HCT116 (cell line): ENCODE results near the gene UTS2B. TPM values are rescaled to one million over a fixed set of nuclear protein-coding genes. Genes with fewer than 3 reads are reported as not detected.

ENCODE experiments used
- ATAC-seq: fragments of 200-7000 bp; cut with Tn5 transposase; 2 replicates; pipeline ENCODE4 v1.9.1; 2020; ENCODE audit warnings: mild to moderate bottlenecking, moderate library complexity
- BruUV-seq: library from RNA; stranded (reverse); fragments of 400-500 nt; replicated peaks from 2 replicates; lab custom pipeline; 2021; lab: Mats Ljungman, UMichigan
- CTCF ChIA-PET: fragments of 300-600 bp; sonication (Branson Sonifier 250); formaldehyde crosslinking; loops from one replicate; lab custom pipeline; 2021; ENCODE audit warnings: antibody characterized with exemption; lab: Charles Lee
- POLR2A ChIA-PET: fragments of 300-600, 350-600 bp; sonication (Branson Sonifier 250); formaldehyde crosslinking; loops from one replicate; lab custom pipeline; 2021; ENCODE audit warnings: antibody characterized with exemption; lab: Charles Lee
- RAD21 ChIA-PET, 2 experiments: fragments of 300-600 bp; sonication (Branson Sonifier 250); formaldehyde crosslinking; loops; one replicate each; lab custom pipeline; 2023; ENCODE audit warnings: low total read pairs in 2 of 2; ENCODE audit not compliant: uncharacterized antibody in 2 of 2, unreplicated experiment in 2 of 2, low non-redundant PET in 1 of 2; lab: Charles Lee
- DNase-seq: peaks from one replicate; pipeline ENCODE4 v3.0.0-alpha.2; 2010; ENCODE audit warnings: low read depth, low spot score
- H2AFZ ChIP-seq: fragments of 200-600 bp; shearing (Covaris generic), sonication (generic); 2 replicates; pipeline ENCODE4 v1.6.1; 2017; ENCODE audit warnings: low read depth, mixed run types, mixed read lengths, antibody characterized with exemption, low read length; ENCODE audit not compliant: poor library complexity, severe bottlenecking
- H3K27ac ChIP-seq: 2 replicates; pipeline ENCODE4 v1.5.1; 2012; ENCODE audit warnings: low read depth, low read length
- H3K27me3 ChIP-seq: fragments of 200-600 bp; sonication (generic); 2 replicates; pipeline ENCODE4 v1.6.1; 2016; ENCODE audit warnings: mixed run types, low read length, mixed read lengths; ENCODE audit not compliant: insufficient read depth
- H3K36me3 ChIP-seq, 2 experiments: fragments of 200-500 bp in 1 of 2; fragments of 200-600 bp in 1 of 2; sonication (Bioruptor generic) in 1 of 2; sonication (generic) in 1 of 2; 2 replicates each; pipeline versions ENCODE4 v1.5.1 to v1.6.1; 2014 to 2016; ENCODE audit warnings: low read length in 2 of 2, inconsistent platforms in 1 of 2, mixed read lengths in 1 of 2, mixed run types in 1 of 2; ENCODE audit not compliant: insufficient read depth in 2 of 2, control insufficient read depth in 1 of 2
- H3K4me1 ChIP-seq, 2 experiments: fragments of 200-600 bp in 1 of 2; sonication (generic) in 1 of 2; 2 replicates each; pipeline versions ENCODE4 v1.5.1 to v1.6.1; 2012 to 2017; ENCODE audit warnings: low read length in 2 of 2, inconsistent platforms in 1 of 2, mild to moderate bottlenecking in 1 of 2, mixed read lengths in 1 of 2, mixed run types in 1 of 2, moderate library complexity in 1 of 2; ENCODE audit not compliant: insufficient read depth in 2 of 2, control insufficient read depth in 1 of 2
- H3K4me2 ChIP-seq: fragments of 200-600 bp; sonication (generic); 2 replicates; pipeline ENCODE4 v1.6.1; 2017; ENCODE audit warnings: mixed run types, low read length, mixed read lengths
- H3K4me3 ChIP-seq, 2 experiments: fragments of 200-600 bp in 1 of 2; sonication (generic) in 1 of 2; replicated peaks in 1 of 2; 2 replicates each; pipeline ENCODE4 v1.5.1; 2011 to 2016; ENCODE audit warnings: low read length in 2 of 2, control low read depth in 1 of 2, low read depth in 1 of 2, mild to moderate bottlenecking in 1 of 2, mixed read lengths in 1 of 2, mixed run types in 1 of 2
- H3K79me2 ChIP-seq: fragments of 200-600 bp; sonication (generic); 2 replicates; pipeline ENCODE4 v1.6.1; 2017; ENCODE audit warnings: mild to moderate bottlenecking, mixed run types, low read length, moderate library complexity, mixed read lengths; ENCODE audit not compliant: insufficient read depth
- H3K9ac ChIP-seq: fragments of 200-600 bp; sonication (generic); 2 replicates; pipeline ENCODE4 v1.6.1; 2016; ENCODE audit warnings: low read length, mixed read lengths
- H3K9me2 ChIP-seq: fragments of 200-600 bp; sonication (generic), shearing (Covaris generic); 2 replicates; pipeline ENCODE4 v1.6.1; 2017; ENCODE audit warnings: mixed run types, mild to moderate bottlenecking, moderate library complexity; ENCODE audit not compliant: insufficient read depth
- H3K9me3 ChIP-seq, 2 experiments: fragments of 200-500 bp in 1 of 2; fragments of 200-600 bp in 1 of 2; sonication (Bioruptor generic) in 1 of 2; sonication (generic) in 1 of 2; 2 replicates each; pipeline ENCODE4 v1.6.1; 2014 to 2017; ENCODE audit warnings: low read length in 2 of 2, mixed read lengths in 2 of 2, inconsistent platforms in 1 of 2, low read depth in 1 of 2, mild to moderate bottlenecking in 1 of 2, mixed run types in 1 of 2, moderate library complexity in 1 of 2; ENCODE audit not compliant: control insufficient read depth in 1 of 2, insufficient read depth in 1 of 2
- H4K20me1 ChIP-seq: fragments of 200-600 bp; sonication (generic), shearing (Covaris generic); 2 replicates; pipeline ENCODE4 v1.6.1; 2017; ENCODE audit warnings: mixed run types, mild to moderate bottlenecking, moderate library complexity; ENCODE audit not compliant: insufficient read depth
- ATF3 ChIP-seq: IDR thresholded peaks from 2 replicates; pipeline ENCODE4 v1.6.1; 2012
- CBX3 ChIP-seq: IDR thresholded peaks from 2 replicates; pipeline ENCODE4 v1.6.1; 2012; ENCODE audit warnings: low read depth
- CEBPB ChIP-seq: IDR thresholded peaks from 2 replicates; pipeline ENCODE4 v1.6.1; 2012; ENCODE audit warnings: low read depth
- EGR1 ChIP-seq: IDR thresholded peaks from 2 replicates; pipeline ENCODE4 v1.6.1; 2012; ENCODE audit warnings: low read depth
- ELF1 ChIP-seq: IDR thresholded peaks from 2 replicates; pipeline ENCODE4 v1.6.1; 2012; ENCODE audit warnings: low read depth, borderline replicate concordance
- EZH2 ChIP-seq: fragments of 200-600 bp; sonication (generic); IDR thresholded peaks from 2 replicates; pipeline ENCODE4 v1.6.1; 2017; ENCODE audit warnings: antibody characterized with exemption, mixed run types
- EZH2phosphoT487 ChIP-seq: fragments of 200-600 bp; IDR thresholded peaks from 2 replicates; pipeline ENCODE4 v1.6.1; 2018; ENCODE audit warnings: antibody characterized with exemption, borderline replicate concordance
- FOSL1 ChIP-seq: IDR thresholded peaks from 2 replicates; pipeline ENCODE4 v1.6.1; 2012; ENCODE audit warnings: low read depth
- JUND ChIP-seq: IDR thresholded peaks from 2 replicates; pipeline ENCODE4 v1.6.1; 2012
- POLR2AphosphoS5 ChIP-seq: IDR thresholded peaks from 2 replicates; pipeline ENCODE4 v1.6.1; 2011; ENCODE audit warnings: mild to moderate bottlenecking, low read depth, low read length, moderate library complexity
- RAD21 ChIP-seq: IDR thresholded peaks from 2 replicates; pipeline ENCODE4 v1.6.1; 2012; ENCODE audit warnings: low read depth, mild to moderate bottlenecking
- REST ChIP-seq: IDR thresholded peaks from 2 replicates; pipeline ENCODE4 v1.6.1; 2012; ENCODE audit warnings: low read depth
- SIN3A ChIP-seq: IDR thresholded peaks from 2 replicates; pipeline ENCODE4 v1.6.1; 2012; ENCODE audit warnings: low read depth
- SP1 ChIP-seq: IDR thresholded peaks from 2 replicates; pipeline ENCODE4 v1.6.1; 2012; ENCODE audit warnings: low read depth
- SRF ChIP-seq: IDR thresholded peaks from 2 replicates; pipeline ENCODE4 v1.6.1; 2012; ENCODE audit warnings: low read depth
- TCF7L2 ChIP-seq: IDR thresholded peaks from 2 replicates; pipeline ENCODE4 v1.7.0; 2011; ENCODE audit warnings: borderline replicate concordance, inconsistent platforms; ENCODE audit not compliant: insufficient read depth, insufficient read length; ENCODE audit errors: extremely low read depth
- YY1 ChIP-seq: IDR thresholded peaks from 2 replicates; pipeline ENCODE4 v1.6.1; 2011; ENCODE audit warnings: low read length, low read depth, moderate library complexity, mild to moderate bottlenecking; ENCODE audit not compliant: insufficient replicate concordance; ENCODE audit errors: extremely low read depth
- intact Hi-C: fragments of 100-400 bp; cut with micrococcal nuclease; formaldehyde crosslinking; loops from 2 replicates; pipeline ENCODE4 v1.10.0; 2022
- total RNA-seq: library from RNA; stranded (reverse); gene quantifications from one replicate; pipeline ENCODE4 v1.2.1, GENCODE V29; 2021; ENCODE audit not compliant: unreplicated experiment

UTS2B gene
- total RNA-seq, 1 experiment from 2014 or later = 0.59 TPM

GRCh38 chr3:191324936-191325335 is 5.4 kb downstream of the UTS2B start (continued):
- no peak for TF ChIP-seq TCF7L2
- no peak for TF ChIP-seq JUND
- TF ChIP-seq RAD21 = no peak
- no peak for TF ChIP-seq FOSL1
- no peak for TF ChIP-seq ELF1
- TF ChIP-seq, all 23 proteins: peak for 0

- TF ChIP-seq RAD21 (no peak), JUND (no peak), POLR2AphosphoS5 (no peak), FOSL1 (no peak), EGR1 (no peak), ELF1 (no peak), REST (no peak), EZH2 (no peak), CBX3 (no peak), ATF3 (no peak), EZH2phosphoT487 (no peak), SIN3A (no peak), SRF (no peak), YY1 (no peak), CEBPB (no peak), SP1 (no peak)
- CTCF ChIA-PET = interaction anchor here (0.7 kb wide), 1 partner anchor 71 kb away, joined by 3 read pairs; no protein-coding TSS in a partner anchor
- no peaks in the 10 kb centered on the region for H4K20me1 ChIP-seq
- H3K36me3 ChIP-seq = no peaks in the 10 kb centered on the region
- H3K27ac ChIP-seq = no peak overlapping the region
- RAD21 ChIA-PET = no interaction called here
- no peak overlapping the region for H3K4me2 ChIP-seq
- no peaks in the 10 kb centered on the region for H3K4me1 ChIP-seq
- H3K27me3 ChIP-seq = no peaks in the 10 kb centered on the region
- H3K9ac ChIP-seq = no peak overlapping the region
- intact Hi-C loops = no loop called here
- ATAC-seq = no peak
- no peak overlapping the region for H3K4me3 ChIP-seq
- H3K9me3 ChIP-seq = no peaks in the 10 kb centered on the region
- no peak overlapping the region for H2AFZ ChIP-seq
- no peaks in the 10 kb centered on the region for H3K79me2 ChIP-seq
- no peaks in the 10 kb centered on the region for H3K9me2 ChIP-seq
- no peak for DNase-seq
- BruUV-seq = no TSS peak
- POLR2A ChIA-PET = no interaction called here
These were observed 9.1 kb downstream of the UTS2B start for GRCh38 chr3:191321019-191321767.
